22Rv1 (cell line): Measurements from ENCODE around the gene GPC2.

Source experiments
- H3K27ac ChIP-seq: fragments of 450-650 bp; 2 replicates; pipeline ENCODE4 v1.5.1; 2017
- ZFX ChIP-seq: fragments of 450-650 bp; IDR thresholded peaks from 2 replicates; pipeline ENCODE4 v1.6.1; 2017; ENCODE audit warnings: antibody characterized with exemption, borderline replicate concordance
- TF ChIP-seq, protein P1 (sequence below): fragments of 450-650 bp; IDR thresholded peaks from 2 replicates; pipeline ENCODE4 v1.5.1; 2017; ENCODE audit warnings: mild to moderate bottlenecking

Gene GPC2

DNA sequence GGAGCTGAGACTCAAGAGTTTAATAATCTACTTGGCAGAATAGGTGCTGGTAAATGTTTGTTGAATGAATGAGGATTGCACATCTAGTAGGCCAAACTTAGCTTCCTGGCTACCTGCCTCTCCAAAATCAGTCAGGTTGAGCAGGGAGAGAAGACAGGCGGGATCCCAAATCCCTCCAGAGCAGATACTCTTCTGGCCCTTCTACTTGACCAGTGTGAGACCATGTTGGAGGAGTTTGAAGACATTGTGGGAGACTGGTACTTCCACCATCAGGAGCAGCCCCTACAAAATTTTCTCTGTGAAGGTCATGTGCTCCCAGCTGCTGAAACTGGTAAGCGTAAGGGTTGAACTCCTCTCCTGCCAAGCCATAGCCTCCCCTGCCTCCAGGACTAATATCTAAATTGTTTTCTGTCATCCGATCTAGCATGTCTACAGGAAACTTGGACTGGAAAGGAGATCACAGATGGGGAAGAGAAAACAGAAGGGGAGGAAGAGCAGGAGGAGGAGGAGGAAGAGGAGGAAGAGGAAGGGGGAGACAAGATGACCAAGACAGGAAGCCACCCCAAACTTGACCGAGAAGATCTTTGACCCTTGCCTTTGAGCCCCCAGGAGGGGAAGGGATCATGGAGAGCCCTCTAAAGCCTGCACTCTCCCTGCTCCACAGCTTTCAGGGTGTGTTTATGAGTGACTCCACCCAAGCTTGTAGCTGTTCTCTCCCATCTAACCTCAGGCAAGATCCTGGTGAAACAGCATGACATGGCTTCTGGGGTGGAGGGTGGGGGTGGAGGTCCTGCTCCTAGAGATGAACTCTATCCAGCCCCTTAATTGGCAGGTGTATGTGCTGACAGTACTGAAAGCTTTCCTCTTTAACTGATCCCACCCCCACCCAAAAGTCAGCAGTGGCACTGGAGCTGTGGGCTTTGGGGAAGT is 52.6 kb downstream of the GPC2 start:
- TF ChIP-seq ZFX: no peak
- TF ChIP-seq, protein P1, sequence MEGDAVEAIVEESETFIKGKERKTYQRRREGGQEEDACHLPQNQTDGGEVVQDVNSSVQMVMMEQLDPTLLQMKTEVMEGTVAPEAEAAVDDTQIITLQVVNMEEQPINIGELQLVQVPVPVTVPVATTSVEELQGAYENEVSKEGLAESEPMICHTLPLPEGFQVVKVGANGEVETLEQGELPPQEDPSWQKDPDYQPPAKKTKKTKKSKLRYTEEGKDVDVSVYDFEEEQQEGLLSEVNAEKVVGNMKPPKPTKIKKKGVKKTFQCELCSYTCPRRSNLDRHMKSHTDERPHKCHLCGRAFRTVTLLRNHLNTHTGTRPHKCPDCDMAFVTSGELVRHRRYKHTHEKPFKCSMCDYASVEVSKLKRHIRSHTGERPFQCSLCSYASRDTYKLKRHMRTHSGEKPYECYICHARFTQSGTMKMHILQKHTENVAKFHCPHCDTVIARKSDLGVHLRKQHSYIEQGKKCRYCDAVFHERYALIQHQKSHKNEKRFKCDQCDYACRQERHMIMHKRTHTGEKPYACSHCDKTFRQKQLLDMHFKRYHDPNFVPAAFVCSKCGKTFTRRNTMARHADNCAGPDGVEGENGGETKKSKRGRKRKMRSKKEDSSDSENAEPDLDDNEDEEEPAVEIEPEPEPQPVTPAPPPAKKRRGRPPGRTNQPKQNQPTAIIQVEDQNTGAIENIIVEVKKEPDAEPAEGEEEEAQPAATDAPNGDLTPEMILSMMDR: no peak
- peak overlapping the region; percentile 100 for H3K27ac ChIP-seq

DNA sequence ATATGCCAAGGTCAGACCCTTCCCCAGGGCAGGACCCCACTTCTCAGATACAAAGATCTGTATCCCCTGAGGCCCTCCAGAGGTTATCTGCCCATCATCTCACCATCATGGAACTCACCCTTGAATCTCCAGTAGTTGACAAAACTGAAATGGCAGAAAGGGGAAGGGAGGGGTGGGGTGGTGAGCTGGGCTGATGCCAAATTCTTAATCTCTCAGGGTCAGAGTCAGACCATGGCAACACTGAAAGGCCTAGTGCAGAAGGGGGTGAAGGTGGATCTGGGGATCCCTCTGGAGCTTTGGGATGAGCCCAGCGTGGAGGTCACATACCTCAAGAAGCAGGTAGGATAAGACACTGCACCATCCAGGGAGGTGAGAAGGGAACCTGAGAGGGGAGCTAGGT is 54.6 kb downstream of the GPC2 start:
- TF ChIP-seq ZFX: no peak
- TF ChIP-seq, protein P1: no peak
- peak overlapping the region; percentile 45; the same call in 1 of the 2 replicates for H3K27ac ChIP-seq

DNA sequence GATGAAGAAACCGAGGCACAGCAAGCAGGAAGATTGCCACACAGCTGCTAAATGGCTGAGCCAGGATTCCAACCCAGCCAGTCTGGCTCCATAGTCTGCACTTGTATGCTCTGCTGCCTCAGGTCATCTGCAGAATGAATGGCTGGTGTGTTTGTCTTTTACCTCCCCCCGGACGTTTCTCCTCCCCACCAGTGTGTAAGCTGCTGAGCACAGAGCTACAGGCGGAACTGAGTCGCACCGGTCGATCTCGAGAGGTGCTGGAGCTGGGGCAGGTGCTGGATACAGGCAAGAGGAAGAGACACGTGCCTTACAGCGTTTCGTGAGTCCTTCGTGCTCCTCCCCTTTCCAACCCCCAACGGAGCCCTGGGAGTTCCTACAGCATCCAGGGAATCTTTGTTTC is 55.1 kb downstream of the GPC2 start:
- peak overlapping the region; percentile 45; the same call in 1 of the 2 replicates for H3K27ac ChIP-seq
- TF ChIP-seq ZFX: no peak
- TF ChIP-seq, protein P1: no peak

DNA sequence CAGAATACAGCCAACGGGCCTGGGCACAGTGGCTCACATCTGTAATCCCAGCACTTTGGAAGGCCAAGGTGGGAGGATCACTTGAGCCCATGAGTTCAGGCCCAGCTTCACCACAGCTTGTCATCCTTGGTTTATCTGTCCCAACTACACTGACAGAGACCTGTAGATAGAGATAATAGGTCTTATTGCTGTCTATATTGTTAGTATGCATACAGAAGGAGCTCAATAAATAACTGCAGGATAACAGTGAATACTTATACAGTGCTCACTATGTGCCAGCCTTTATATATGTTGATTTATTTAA is 56.5 kb downstream of the GPC2 start:
- H3K27ac ChIP-seq: peak overlapping the region; percentile 88
- TF ChIP-seq, protein P1: no peak
- TF ChIP-seq ZFX: no peak

DNA sequence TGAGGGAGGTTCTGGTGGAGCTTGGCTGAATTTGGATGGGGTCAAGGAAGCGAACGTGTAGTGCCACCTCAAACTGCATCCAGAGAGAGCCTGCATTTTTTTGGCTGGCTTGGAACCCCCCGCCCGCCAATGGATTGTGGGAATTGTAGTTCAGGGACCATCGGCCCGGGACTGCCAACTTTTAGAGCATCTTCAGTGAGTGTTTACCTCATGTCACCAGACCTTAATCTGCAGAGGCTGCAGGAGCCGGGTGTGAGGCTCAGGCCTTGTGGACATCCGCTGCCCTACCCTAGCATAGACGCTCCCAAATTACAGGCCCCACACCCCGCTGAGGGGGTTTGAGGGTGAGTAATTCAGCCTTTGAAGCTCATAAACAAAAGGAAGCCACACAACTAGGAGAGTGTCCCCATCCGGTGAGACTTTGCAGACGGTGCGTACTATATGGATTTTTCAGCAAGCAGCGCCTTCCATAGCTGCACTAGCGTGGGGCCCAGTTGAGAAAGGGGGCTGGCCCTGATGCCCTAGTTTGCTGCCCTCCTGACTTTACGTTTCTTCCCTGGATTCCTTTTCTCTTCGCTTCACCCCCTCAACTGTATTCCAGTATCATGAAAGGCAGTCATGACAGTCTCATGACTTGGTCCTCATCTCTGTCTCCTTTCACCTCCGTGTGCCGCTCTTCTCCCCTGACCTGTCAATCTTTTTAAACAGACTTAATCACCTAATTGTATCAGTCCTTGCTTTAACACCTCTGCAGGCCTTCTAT is 57.0 kb downstream of the GPC2 start:
- H3K27ac ChIP-seq: peak overlapping the region; percentile 88
- no peak for TF ChIP-seq ZFX
- TF ChIP-seq, protein P1: no peak
